Parathyroid adenoma (tissue), 2 donors: Measurements from ENCODE around the gene PTPRD.

Experiments used
- H2AFZ ChIP-seq: fragments of 300-600 bp; sonication (generic); one replicate; pipeline ENCODE4 v1.7.0; 2017; ENCODE audit warnings: antibody characterized with exemption, mild to moderate bottlenecking
- H3K27ac ChIP-seq: fragments of 300-600 bp; sonication (generic); one replicate; pipeline ENCODE4 v1.7.0; 2017
- H3K27me3 ChIP-seq: fragments of 300-600 bp; sonication (generic); one replicate; pipeline ENCODE4 v1.7.0; 2017; ENCODE audit warnings: low read length; ENCODE audit not compliant: control insufficient read depth, insufficient read depth
- H3K36me3 ChIP-seq: fragments of 300-600 bp; sonication (generic); one replicate; pipeline ENCODE4 v1.7.0; 2017; ENCODE audit warnings: low read length; ENCODE audit not compliant: control insufficient read depth, insufficient read depth
- H3K4me1 ChIP-seq: fragments of 300-600 bp; sonication (generic); one replicate; pipeline ENCODE4 v1.7.0; 2017; ENCODE audit warnings: control low read depth
- H3K4me2 ChIP-seq: fragments of 300-600 bp; sonication (generic); one replicate; pipeline ENCODE4 v1.7.0; 2017; ENCODE audit warnings: low read length
- H3K4me3 ChIP-seq: fragments of 300-600 bp; sonication (generic); one replicate; pipeline ENCODE4 v1.7.0; 2017; ENCODE audit warnings: low read depth, low read length
- H3K79me2 ChIP-seq: fragments of 300-600 bp; sonication (generic); one replicate; pipeline ENCODE4 v1.7.0; 2017; ENCODE audit warnings: control low read depth
- H3K9ac ChIP-seq: fragments of 300-600 bp; sonication (generic); one replicate; pipeline ENCODE4 v1.7.0; 2017; ENCODE audit warnings: mild to moderate bottlenecking
- H3K9me3 ChIP-seq: fragments of 300-600 bp; sonication (generic); one replicate; pipeline ENCODE4 v1.7.0; 2017; ENCODE audit warnings: low read length; ENCODE audit not compliant: control insufficient read depth
- CTCF ChIP-seq: fragments of 300-600 bp; sonication (generic); IDR thresholded peaks from one replicate; pipeline ENCODE4 v1.7.0; 2017; ENCODE audit warnings: antibody characterized with exemption, mild to moderate bottlenecking
- donor health status: primary hyperparathyroidism.

Gene PTPRD

GRCh38 chr9:10009401-10009800 is 603.4 kb downstream of the PTPRD start:
- H3K9ac ChIP-seq = no peak overlapping the region
- H3K27ac ChIP-seq = no peak overlapping the region
- H3K9me3 ChIP-seq = no peaks in the 10 kb centered on the region
- TF ChIP-seq CTCF = no peak
- H3K4me2 ChIP-seq = no peak overlapping the region
- H3K27me3 ChIP-seq = no peaks in the 10 kb centered on the region
- H3K36me3 ChIP-seq = no peaks in the 10 kb centered on the region
- H3K79me2 ChIP-seq = no peaks in the 10 kb centered on the region
- H3K4me3 ChIP-seq = no peak overlapping the region
- no peaks in the 10 kb centered on the region for H3K4me1 ChIP-seq
- H2AFZ ChIP-seq = no peak overlapping the region

DNA sequence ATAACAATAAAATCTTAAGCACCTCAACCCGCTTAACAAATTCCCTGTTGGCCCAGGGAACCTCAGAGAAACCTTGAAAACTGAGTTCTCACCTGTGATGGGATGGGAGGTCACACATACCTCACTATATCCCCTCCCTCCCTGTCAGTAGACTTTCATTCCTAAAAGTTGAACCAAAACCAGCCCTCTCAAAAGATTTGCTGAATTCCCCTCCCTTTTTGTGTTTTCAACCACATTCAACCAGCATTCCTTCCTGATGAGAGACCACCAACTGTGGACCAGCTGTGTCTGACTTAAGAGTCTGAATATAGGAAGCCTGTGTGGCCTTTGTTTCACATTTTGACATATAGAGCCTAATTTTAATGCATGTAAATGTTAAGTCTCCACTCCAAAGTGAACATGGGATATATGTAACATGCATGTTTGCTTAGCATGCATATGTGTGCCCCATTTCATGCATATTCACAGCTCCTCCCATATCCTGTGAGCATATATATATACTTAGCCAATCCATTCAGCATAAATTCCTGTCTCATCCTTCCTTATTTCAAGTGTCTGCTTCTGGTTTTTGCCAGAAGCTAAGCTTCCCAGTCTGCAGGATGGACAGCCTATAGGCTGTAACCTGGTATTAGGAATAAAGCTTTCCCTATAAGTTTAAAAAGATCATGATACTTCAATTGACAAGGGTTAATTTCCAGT is 604.6 kb downstream of the PTPRD start:
- no peaks in the 10 kb centered on the region for H3K27me3 ChIP-seq
- H3K79me2 ChIP-seq = no peaks in the 10 kb centered on the region
- H3K4me2 ChIP-seq = no peak overlapping the region
- H3K27ac ChIP-seq = no peak overlapping the region
- TF ChIP-seq CTCF = no peak
- H3K4me3 ChIP-seq = no peak overlapping the region
- no peak overlapping the region for H2AFZ ChIP-seq
- H3K4me1 ChIP-seq = no peaks in the 10 kb centered on the region
- no peaks in the 10 kb centered on the region for H3K36me3 ChIP-seq
- no peaks in the 10 kb centered on the region for H3K9me3 ChIP-seq
- no peak overlapping the region for H3K9ac ChIP-seq

GRCh38 chr9:10007356-10007755 is 605.4 kb downstream of the PTPRD start:
- no peak for TF ChIP-seq CTCF
- Histone ChIP-seq H3K9me3 (no peaks in the 10 kb centered on the region), H3K36me3 (no peaks in the 10 kb centered on the region), H3K4me2 (no peak overlapping the region), H3K79me2 (no peaks in the 10 kb centered on the region), H3K9ac (no peak overlapping the region), H2AFZ (no peak overlapping the region), H3K27me3 (no peaks in the 10 kb centered on the region), H3K4me1 (no peaks in the 10 kb centered on the region), H3K4me3 (no peak overlapping the region), H3K27ac (no peak overlapping the region)

DNA sequence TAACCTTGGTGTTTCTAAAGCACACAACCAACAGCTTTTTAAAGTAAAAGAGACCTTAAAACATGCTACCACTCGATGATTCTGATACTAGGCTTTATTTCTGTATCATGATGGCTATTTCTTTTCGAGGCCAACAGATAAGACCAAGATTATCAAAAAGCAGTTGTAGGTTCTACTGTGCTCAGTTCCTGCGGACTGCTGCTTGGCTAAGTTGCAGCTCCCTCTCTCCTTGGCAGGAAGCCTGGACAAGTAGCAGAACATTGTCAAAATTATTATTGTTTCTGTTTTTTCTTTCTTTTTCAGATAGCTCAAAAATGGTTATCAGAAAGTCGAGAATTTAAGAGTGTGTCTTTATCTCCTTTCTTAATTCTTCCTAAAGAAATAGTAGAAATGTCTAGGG is 607.6 kb downstream of the PTPRD start:
- Histone ChIP-seq H3K9me3 (no peaks in the 10 kb centered on the region), H3K4me2 (no peak overlapping the region)
- TF ChIP-seq CTCF = no peak

GRCh38 chr9:10003047-10003446 is 609.8 kb downstream of the PTPRD start:
- Histone ChIP-seq H3K9me3 (no peaks in the 10 kb centered on the region), H3K4me3 (no peak overlapping the region), H3K9ac (no peak overlapping the region), H3K79me2 (no peaks in the 10 kb centered on the region), H3K27me3 (no peaks in the 10 kb centered on the region), H3K27ac (no peak overlapping the region), H3K36me3 (no peaks in the 10 kb centered on the region), H2AFZ (no peak overlapping the region), H3K4me1 (no peaks in the 10 kb centered on the region), H3K4me2 (no peak overlapping the region)
- TF ChIP-seq CTCF = no peak

More for the DNA sequence above, 607.6 kb downstream of the PTPRD start:
- H2AFZ ChIP-seq = no peak overlapping the region
- no peak overlapping the region for H3K4me3 ChIP-seq
- no peaks in the 10 kb centered on the region for H3K36me3 ChIP-seq
- H3K27me3 ChIP-seq = no peaks in the 10 kb centered on the region
- no peaks in the 10 kb centered on the region for H3K79me2 ChIP-seq
- no peak overlapping the region for H3K9ac ChIP-seq
- no peak overlapping the region for H3K27ac ChIP-seq
- no peaks in the 10 kb centered on the region for H3K4me1 ChIP-seq
